K562 (cell line): Measurements from ENCODE around the gene FRMPD2. TPM values are rescaled to one million over a fixed set of nuclear protein-coding genes. Genes with fewer than 3 reads are reported as not detected.

Source experiments
- ATAC-seq: fragments of 200-7000 bp; cut with Tn5 transposase; 3 replicates; pipeline ENCODE4 v1.9.1; 2020; ENCODE audit warnings: moderate library complexity
- BruUV-seq: library from RNA; stranded (reverse); fragments of 400-500 nt; replicated peaks from 2 replicates; lab custom pipeline; 2021; lab: Mats Ljungman, UMichigan
- CTCF ChIA-PET: fragments of 300-600 bp; formaldehyde crosslinking; extraction: SDS; loops from one replicate; lab custom pipeline; 2021; ENCODE audit warnings: low intra/inter-chr PET ratio; lab: Yijun Ruan, JAX
- POLR2A ChIA-PET: fragments of 300-600, 350-650 bp; sonication (Branson Sonifier 250); formaldehyde crosslinking; extraction: SDS; loops from one replicate; lab custom pipeline; 2021; ENCODE audit warnings: antibody characterized with exemption, inconsistent platforms; lab: Yijun Ruan, JAX
- DNase-seq, 4 experiments: peaks; one replicate each; pipeline versions ENCODE4 v3.0.0 to v3.0.0-alpha.2; 2011 to 2018; ENCODE audit warnings: low spot score in 3 of 4, mixed read lengths in 3 of 4; ENCODE audit errors: extremely low read depth in 1 of 4
- FAIRE-seq: peaks from 2 replicates; lab custom pipeline; 2011; peaks lifted over from hg19 to GRCh38; lab: Jason Lieb, UNC
- H2AFZ ChIP-seq: 2 replicates; pipeline ENCODE4 v1.6.0; 2011; ENCODE audit warnings: low read depth, low read length, control low read depth, inconsistent platforms
- H3K27ac ChIP-seq: fragments of 200-600 bp; 3 replicates; pipeline ENCODE4 v1.8.0; 2011; ENCODE audit warnings: low read depth, mild to moderate bottlenecking, control low read depth, inconsistent platforms, low read length, moderate library complexity, mixed read lengths; ENCODE audit errors: extremely low read depth
- H3K27me3 ChIP-seq, 2 experiments: fragments of 300-600 bp in 1 of 2; 2 replicates in 1 of 2; 3 replicates in 1 of 2; pipeline versions ENCODE4 v1.6.0 to v1.8.0; 2011; ENCODE audit warnings: inconsistent platforms in 2 of 2, low read length in 2 of 2, mild to moderate bottlenecking in 1 of 2, mixed read lengths in 1 of 2, moderate library complexity in 1 of 2; ENCODE audit not compliant: control insufficient read depth in 2 of 2, insufficient read depth in 2 of 2
- H3K36me3 ChIP-seq: fragments of 300-600 bp; 3 replicates; pipeline ENCODE4 v1.8.0; 2011; ENCODE audit warnings: mild to moderate bottlenecking, low read length, inconsistent platforms; ENCODE audit not compliant: control insufficient read depth, insufficient read depth
- H3K4me1 ChIP-seq, 2 experiments: fragments of 200-600 bp in 1 of 2; replicated peaks in 1 of 2; 2 replicates in 1 of 2; 3 replicates in 1 of 2; pipeline versions ENCODE4 v1.5.1 to v1.8.0; 2011; ENCODE audit warnings: inconsistent platforms in 2 of 2, low read length in 2 of 2, mild to moderate bottlenecking in 1 of 2, mixed read lengths in 1 of 2, moderate library complexity in 1 of 2; ENCODE audit not compliant: control insufficient read depth in 2 of 2, insufficient read depth in 2 of 2
- H3K4me2 ChIP-seq: 2 replicates; pipeline ENCODE4 v1.6.1; 2011; ENCODE audit warnings: low read length, control low read depth, inconsistent platforms, mixed read lengths; ENCODE audit not compliant: insufficient read depth
- H3K4me3 ChIP-seq: fragments of 200-600 bp; sonication (generic), shearing (Covaris generic); 2 replicates; pipeline ENCODE4 v1.5.1; 2016; ENCODE audit warnings: control low read depth, inconsistent platforms
- H3K79me2 ChIP-seq: fragments of 200-600 bp; 3 replicates; pipeline ENCODE4 v1.8.0; 2011; ENCODE audit warnings: low read length, inconsistent platforms; ENCODE audit not compliant: control insufficient read depth, insufficient read depth
- H3K9ac ChIP-seq, 2 experiments: 2 replicates each; pipeline versions ENCODE4 v1.6.0 to v1.6.1; 2011; ENCODE audit warnings: low read depth in 2 of 2, low read length in 2 of 2, control low read depth in 1 of 2, inconsistent platforms in 1 of 2, mild to moderate bottlenecking in 1 of 2, mixed read lengths in 1 of 2; ENCODE audit not compliant: insufficient read depth in 1 of 2
- H3K9me1 ChIP-seq: one replicate; pipeline ENCODE4 v1.6.0; 2011; ENCODE audit warnings: inconsistent platforms, mild to moderate bottlenecking, low read length, moderate library complexity; ENCODE audit not compliant: control insufficient read depth, insufficient read depth
- H3K9me3 ChIP-seq: replicated peaks from 2 replicates; pipeline ENCODE4 v1.5.1; 2011; ENCODE audit warnings: low read depth, low read length, inconsistent platforms; ENCODE audit not compliant: control insufficient read depth, insufficient read depth
- H4K20me1 ChIP-seq: replicated peaks from 2 replicates; pipeline ENCODE4 v1.6.1; 2011; ENCODE audit warnings: low read length, inconsistent platforms, mixed read lengths; ENCODE audit not compliant: control insufficient read depth, insufficient read depth
- ASH1L ChIP-seq: fragments of 450-650 bp; IDR thresholded peaks from 2 replicates; pipeline ENCODE4 v1.6.1; 2018; ENCODE audit warnings: borderline replicate concordance, mild to moderate bottlenecking, low read depth; ENCODE audit not compliant: partially characterized antibody
- HINFP ChIP-seq: fragments of 450-650 bp; conservative IDR thresholded peaks from 2 replicates; pipeline ENCODE4 v1.6.1; 2016; ENCODE audit warnings: missing genetic modification characterization, low read depth, mild to moderate bottlenecking, control low read depth, missing compliant biosample characterization
- IFI16 ChIP-seq: fragments of 250-450 bp; sonication (Bioruptor Pico); IDR thresholded peaks from 2 replicates; pipeline ENCODE4 v2.1.2; 2022; ENCODE audit warnings: mild to moderate bottlenecking, inconsistent platforms
- MBD2 ChIP-seq: sonication (generic); IDR thresholded peaks from 2 replicates; pipeline ENCODE4 v1.6.1; 2016; ENCODE audit warnings: low read depth, borderline replicate concordance
- PHTF2 ChIP-seq: fragments of 250-450 bp; sonication (Bioruptor Pico); IDR thresholded peaks from 2 replicates; pipeline ENCODE4 v1.5.0; 2021; ENCODE audit warnings: mild to moderate bottlenecking
- SAFB ChIP-seq: fragments of 200-400 bp; formaldehyde crosslinking; IDR thresholded peaks from 2 replicates; pipeline ENCODE4 v1.6.1; 2017; ENCODE audit warnings: low read depth, low read length, borderline replicate concordance
- ZNF184 ChIP-seq: sonication (generic); formaldehyde crosslinking; IDR thresholded peaks from 2 replicates; pipeline ENCODE4 v1.5.0; 2020; ENCODE audit warnings: missing genetic modification reagents
- WGBS: fragments of 100-300 bp; shearing (Covaris generic); methylation state at CpG from one replicate; pipeline ENCODE4 v1.1.6; 2016; ENCODE audit warnings: low coverage, mixed read lengths; ENCODE audit not compliant: insufficient coverage; ENCODE audit errors: missing lambda C conversion rate; 5-methylcytosine and 5-hydroxymethylcytosine counted together
- in situ Hi-C: fragments of 300-500 bp; cut with MboI; formaldehyde crosslinking; loops from 4 replicates; pipeline ENCODE4 v1.15.0; 2018; ENCODE audit warnings: inconsistent platforms, mixed read lengths
- intact Hi-C: fragments of 100-400 bp; cut with micrococcal nuclease; formaldehyde crosslinking; loops from 2 replicates; pipeline ENCODE4 v1.14.2; 2022
- polyA plus RNA-seq, 8 experiments: library from polyadenylated mRNA; depleted of rRNA in 4 of 8; stranded (reverse) in 5 of 8; unstranded in 3 of 8; fragments of >200 nt; fragmentation: Nextera tagmentation in 2 of 8; fragmentation: Illumina TruSeq in 1 of 8; extraction: Ambion mirVana in 2 of 8; extraction: Trizol in 1 of 8; gene quantifications; 2 replicates each; pipeline versions ENCODE4 v1.2.1 to v1.2.3, GENCODE V29; 2011 to 2014; ENCODE audit warnings: inconsistent platforms in 1 of 8, missing spikeins in 1 of 8
- total RNA-seq, 7 experiments: library from RNA; depleted of rRNA in 6 of 7; stranded (reverse); fragments of >200 nt in 6 of 7; fragmentation: Illumina TruSeq in 2 of 7; extraction: Trizol in 2 of 7; gene quantifications; 2 replicates each; pipeline versions ENCODE4 v1.2.1 to v1.2.3, GENCODE V29; 2011 to 2021; ENCODE audit warnings: low replicate concordance in 1 of 7

FRMPD2 gene
- total and polyA plus RNA-seq, 9 of the 15 experiments (the other 6 are each of a cell fraction or from before 2014, with no cell fraction given): 0.12 to 0.95 (median 0.33) TPM

- Histone ChIP-seq H2AFZ (no peak overlapping the region), H3K79me2 (no peaks in the 10 kb centered on the region), H3K27ac (no peak overlapping the region), H3K36me3 (no peaks in the 10 kb centered on the region), H3K27me3 (no peaks in the 10 kb centered on the region), H3K9ac (no peak overlapping the region), H3K4me1 (no peaks in the 10 kb centered on the region), H3K9me3 (no peaks in the 10 kb centered on the region), H3K4me2 (no peak overlapping the region), H4K20me1 (no peaks in the 10 kb centered on the region), H3K9me1 (no peaks in the 10 kb centered on the region), H3K4me3 (no peak overlapping the region)
- CTCF ChIA-PET: no interaction called here
- TF ChIP-seq SAFB (no peak), PHTF2 (CRISPR knock-in tag) (no peak), ASH1L (no peak), MBD2 (no peak), HINFP (no peak), IFI16 (CRISPR knock-in tag) (no peak), ZNF184 (CRISPR knock-in tag) (no peak)
- ATAC-seq (no peak), FAIRE-seq (no peak), DNase-seq (no peak)
- intact Hi-C loops (no loop called here), in situ Hi-C loops (no loop called here)
- WGBS: 0% methylated on average over 6 of the region's 6 CpGs
- BruUV-seq: no TSS peak
- POLR2A ChIA-PET: interaction anchor here (0.9 kb wide), 1 partner anchor 45 kb away, joined by 3 read pairs; no protein-coding TSS in a partner anchor
Observed at GRCh38 chr10:48227213-48227612, 47.3 kb downstream of the FRMPD2 start.
